PC-9 (cell line): ENCODE data around the gene SPIN1. TPM values are rescaled to one million over a fixed set of nuclear protein-coding genes. Genes with fewer than 3 reads are reported as not detected.

ENCODE experiments used
- BruUV-seq: library from RNA; stranded (reverse); fragments of 400-500 nt; replicated peaks from 2 replicates; lab custom pipeline; 2021; lab: Mats Ljungman, UMichigan
- CTCF ChIA-PET: fragments of 300-600 bp; sonication (Branson Sonifier 250); formaldehyde crosslinking; loops from one replicate; lab custom pipeline; 2022; ENCODE audit warnings: antibody characterized with exemption; lab: Charles Lee
- POLR2A ChIA-PET: fragments of 300-600 bp; sonication (Branson Sonifier 250); formaldehyde crosslinking; loops from one replicate; lab custom pipeline; 2022; ENCODE audit warnings: antibody characterized with exemption; ENCODE audit not compliant: unreplicated experiment; lab: Charles Lee
- DNase-seq, 2 experiments: peaks; one replicate each; pipeline versions ENCODE4 v3.0.0 to v3.0.0-alpha.2; 2015 to 2022; ENCODE audit warnings: mixed read lengths in 1 of 2
- H2AFZ ChIP-seq: fragments of 200-600 bp; sonication (generic); 2 replicates; pipeline ENCODE4 v1.8.1; 2017; ENCODE audit warnings: antibody characterized with exemption
- H3F3A ChIP-seq: fragments of 200-600 bp; sonication (generic); 2 replicates; pipeline ENCODE4 v1.8.1; 2017; ENCODE audit warnings: antibody characterized with exemption, mild to moderate bottlenecking, low read depth; ENCODE audit not compliant: insufficient read depth
- H3K27ac ChIP-seq: fragments of 200-600 bp; sonication (generic); 2 replicates; pipeline ENCODE4 v1.6.1; 2016; ENCODE audit warnings: mixed run types
- H3K27me3 ChIP-seq: fragments of 200-600 bp; sonication (generic); 2 replicates; pipeline ENCODE4 v1.6.1; 2016; ENCODE audit warnings: low read depth, mixed run types; ENCODE audit not compliant: insufficient read depth
- H3K36me3 ChIP-seq: fragments of 200-600 bp; sonication (generic); 2 replicates; pipeline ENCODE4 v1.6.1; 2016; ENCODE audit warnings: low read depth, mixed run types
- H3K4me1 ChIP-seq: fragments of 200-600 bp; sonication (generic); replicated peaks from 2 replicates; pipeline ENCODE4 v1.6.1; 2016; ENCODE audit warnings: mixed run types; ENCODE audit not compliant: insufficient read depth
- H3K4me2 ChIP-seq: fragments of 200-600 bp; sonication (generic); 2 replicates; pipeline ENCODE4 v1.6.1; 2017; ENCODE audit warnings: mixed run types
- H3K4me3 ChIP-seq: fragments of 200-600 bp; sonication (generic); 2 replicates; pipeline ENCODE4 v1.6.1; 2016; ENCODE audit warnings: mixed run types
- H3K79me2 ChIP-seq: fragments of 200-600 bp; sonication (generic); 2 replicates; pipeline ENCODE4 v1.6.1; 2017; ENCODE audit warnings: low read depth, mixed run types
- H3K9me2 ChIP-seq: fragments of 200-600 bp; sonication (generic); 2 replicates; pipeline ENCODE4 v1.8.1; 2017; ENCODE audit warnings: mild to moderate bottlenecking; ENCODE audit not compliant: insufficient read depth
- H3K9me3 ChIP-seq: fragments of 200-600 bp; sonication (generic); 2 replicates; pipeline ENCODE4 v1.8.1; 2016; ENCODE audit warnings: low read depth; ENCODE audit not compliant: insufficient read depth
- H4K20me1 ChIP-seq: fragments of 200-600 bp; sonication (generic); 2 replicates; pipeline ENCODE4 v1.8.1; 2017; ENCODE audit not compliant: insufficient read depth
- EZH2 ChIP-seq: fragments of 200-600 bp; sonication (generic); IDR thresholded peaks from 2 replicates; pipeline ENCODE4 v1.8.0; 2017; ENCODE audit warnings: antibody characterized with exemption, low read depth
- intact Hi-C: fragments of 100-400 bp; cut with micrococcal nuclease; formaldehyde crosslinking; loops from one replicate; pipeline ENCODE4 v1.10.0; 2022; ENCODE audit not compliant: unreplicated experiment
- total RNA-seq: library from RNA; stranded (reverse); gene quantifications from 2 replicates; pipeline ENCODE4 v1.2.3, GENCODE V29; 2021
- TF ChIP-seq, protein P1 (sequence below): fragments of 200-600 bp; sonication (generic); conservative IDR thresholded peaks from 2 replicates; pipeline ENCODE4 v1.6.1; 2017; ENCODE audit warnings: mixed run types, antibody characterized with exemption, mild to moderate bottlenecking, moderate library complexity

SPIN1 gene
- total RNA-seq, 1 experiment from 2014 or later: 102 TPM

DNA sequence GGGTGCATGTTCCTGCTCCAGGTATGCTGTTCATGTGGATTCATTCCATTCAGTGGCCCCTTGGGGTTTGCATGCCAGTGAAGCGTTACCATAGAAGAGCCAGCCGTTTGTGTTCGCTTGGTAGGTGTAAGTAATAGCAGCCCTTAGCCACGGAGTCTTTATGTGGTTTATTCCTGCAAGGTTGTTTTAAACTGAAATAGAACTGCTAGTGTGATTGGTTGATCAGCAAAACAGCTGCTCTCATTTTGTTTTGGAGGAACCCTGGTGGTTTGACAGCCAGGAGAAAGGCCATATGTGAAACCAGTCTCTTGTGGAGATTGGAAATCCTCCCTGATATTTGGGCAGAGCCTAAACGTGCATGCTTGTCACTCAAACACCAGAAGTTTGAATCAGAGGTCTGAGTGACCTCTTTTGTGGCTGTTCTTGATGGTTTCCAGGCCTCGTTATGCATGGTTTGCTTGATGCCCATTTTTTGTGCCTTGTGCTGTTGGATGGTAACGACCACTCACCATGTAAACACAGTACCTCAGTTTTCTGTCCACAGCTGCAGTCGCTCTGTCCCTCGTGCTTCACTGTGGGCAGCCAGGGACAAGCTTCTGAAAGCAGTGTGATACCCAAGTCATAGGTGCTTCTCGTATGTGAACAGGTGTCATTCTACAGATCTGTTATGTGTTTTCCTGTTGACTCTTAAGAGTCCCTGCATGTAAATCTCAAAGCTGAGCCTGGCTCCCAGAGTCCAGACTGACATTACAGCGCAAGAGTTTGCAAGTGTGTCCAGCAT is 88.4 kb downstream of the SPIN1 start:
- CTCF ChIA-PET: no interaction called here

DNA sequence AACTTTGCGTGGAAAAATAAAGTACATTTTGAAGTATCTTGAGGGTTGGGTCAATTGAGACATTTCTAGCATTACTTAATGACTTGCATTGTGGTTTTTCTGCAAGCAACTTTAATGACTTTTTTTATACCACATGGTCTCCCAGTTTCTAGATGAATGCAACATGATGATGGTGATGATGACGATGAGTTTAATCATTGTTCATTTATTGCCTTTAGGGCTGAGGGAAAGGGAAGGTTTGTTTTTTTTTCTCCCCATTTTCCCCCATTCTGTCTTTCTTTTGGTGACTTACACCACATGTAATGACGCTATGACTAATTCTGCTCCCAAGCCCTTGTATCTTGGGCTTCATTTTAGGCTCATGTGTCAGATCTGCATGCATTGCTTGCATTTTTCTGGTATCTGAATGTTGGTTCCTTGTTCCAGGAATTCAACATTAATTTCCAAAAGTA is 89.1 kb downstream of the SPIN1 start:
- no peak overlapping the region for H2AFZ ChIP-seq
- TF ChIP-seq, protein P1, sequence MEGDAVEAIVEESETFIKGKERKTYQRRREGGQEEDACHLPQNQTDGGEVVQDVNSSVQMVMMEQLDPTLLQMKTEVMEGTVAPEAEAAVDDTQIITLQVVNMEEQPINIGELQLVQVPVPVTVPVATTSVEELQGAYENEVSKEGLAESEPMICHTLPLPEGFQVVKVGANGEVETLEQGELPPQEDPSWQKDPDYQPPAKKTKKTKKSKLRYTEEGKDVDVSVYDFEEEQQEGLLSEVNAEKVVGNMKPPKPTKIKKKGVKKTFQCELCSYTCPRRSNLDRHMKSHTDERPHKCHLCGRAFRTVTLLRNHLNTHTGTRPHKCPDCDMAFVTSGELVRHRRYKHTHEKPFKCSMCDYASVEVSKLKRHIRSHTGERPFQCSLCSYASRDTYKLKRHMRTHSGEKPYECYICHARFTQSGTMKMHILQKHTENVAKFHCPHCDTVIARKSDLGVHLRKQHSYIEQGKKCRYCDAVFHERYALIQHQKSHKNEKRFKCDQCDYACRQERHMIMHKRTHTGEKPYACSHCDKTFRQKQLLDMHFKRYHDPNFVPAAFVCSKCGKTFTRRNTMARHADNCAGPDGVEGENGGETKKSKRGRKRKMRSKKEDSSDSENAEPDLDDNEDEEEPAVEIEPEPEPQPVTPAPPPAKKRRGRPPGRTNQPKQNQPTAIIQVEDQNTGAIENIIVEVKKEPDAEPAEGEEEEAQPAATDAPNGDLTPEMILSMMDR: no peak
- TF ChIP-seq EZH2: no peak
- peaks cover 4% of the 10 kb centered on the region; the same call in 1 of the 2 replicates for H3K36me3 ChIP-seq
- H3K4me3 ChIP-seq: no peak overlapping the region
- ChIA-PET CTCF (no interaction called here), POLR2A (no interaction called here)
- H3K4me1 ChIP-seq: peaks cover 19% of the 10 kb centered on the region
- H3K4me2 ChIP-seq: no peak overlapping the region
- H3K27me3 ChIP-seq: no peaks in the 10 kb centered on the region
- H3K79me2 ChIP-seq: no peaks in the 10 kb centered on the region
- peak in 1 of 2 experiments; percentile 65 for DNase-seq
- no TSS peak for BruUV-seq
- peaks cover 13% of the 10 kb centered on the region; the same call in 1 of the 2 replicates for H3F3A ChIP-seq
- H3K9me2 ChIP-seq: no peaks in the 10 kb centered on the region
- 0 out of 2 replicates have a peak overlapping the region, but pooled peaks have one; percentile 30 for H3K27ac ChIP-seq
- H3K9me3 ChIP-seq: no peaks in the 10 kb centered on the region
- H4K20me1 ChIP-seq: no peaks in the 10 kb centered on the region
- intact Hi-C loops: loop anchor here (2.0 to 5.0 kb wide), 2 partner anchors 57 to 305 kb away; partner anchors contain the start of gene NXNL2

More for the DNA sequence above, 88.4 kb downstream of the SPIN1 start:
- Histone ChIP-seq H3K9me3 (no peaks in the 10 kb centered on the region), H3K4me2 (no peak overlapping the region), H3K9me2 (no peaks in the 10 kb centered on the region), H3K4me3 (no peak overlapping the region), H3K79me2 (no peaks in the 10 kb centered on the region), H3F3A (peaks cover 13% of the 10 kb centered on the region; the same call in 1 of the 2 replicates), H3K4me1 (peaks cover 19% of the 10 kb centered on the region), H3K36me3 (peaks cover 4% of the 10 kb centered on the region; the same call in 1 of the 2 replicates), H2AFZ (no peak overlapping the region), H3K27ac (0 out of 2 replicates have a peak overlapping the region, but pooled peaks have one; percentile 30), H3K27me3 (no peaks in the 10 kb centered on the region), H4K20me1 (no peaks in the 10 kb centered on the region)
- no peak for DNase-seq
- no TSS peak for BruUV-seq
- POLR2A ChIA-PET: no interaction called here
- TF ChIP-seq, protein P1: no peak
- TF ChIP-seq EZH2: no peak
- intact Hi-C loops: loop anchor here (2.0 to 5.0 kb wide), 2 partner anchors 58 to 304 kb away; partner anchors contain the start of gene NXNL2

DNA sequence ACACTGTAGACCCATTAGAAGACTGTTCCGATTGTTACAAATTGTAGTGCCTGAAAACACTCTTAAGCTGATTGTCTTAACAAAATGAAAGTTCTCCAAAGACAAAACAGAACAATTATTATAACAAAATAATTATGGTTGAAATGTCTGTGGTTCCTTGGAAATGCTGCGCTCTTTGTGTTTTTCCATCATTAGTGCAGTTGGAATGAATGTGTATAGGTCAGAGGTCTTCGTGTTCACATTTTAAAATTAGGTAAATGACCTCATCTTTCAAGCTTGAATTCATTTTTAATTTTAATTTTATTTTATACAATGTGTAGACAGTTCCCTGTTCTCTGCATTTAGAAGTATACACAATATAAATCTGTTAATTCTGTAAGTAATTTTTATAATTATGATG is 90.0 kb downstream of the SPIN1 start:
- no TSS peak for BruUV-seq

More for the DNA sequence above, 90.0 kb downstream of the SPIN1 start:
- Histone ChIP-seq H3K36me3 (peaks cover 4% of the 10 kb centered on the region; the same call in 1 of the 2 replicates), H3F3A (peaks cover 13% of the 10 kb centered on the region; the same call in 1 of the 2 replicates), H3K27me3 (no peaks in the 10 kb centered on the region), H4K20me1 (no peaks in the 10 kb centered on the region), H3K4me3 (no peak overlapping the region), H2AFZ (no peak overlapping the region), H3K27ac (no peak overlapping the region), H3K4me2 (no peak overlapping the region), H3K9me2 (no peaks in the 10 kb centered on the region), H3K4me1 (peaks cover 19% of the 10 kb centered on the region), H3K9me3 (no peaks in the 10 kb centered on the region), H3K79me2 (no peaks in the 10 kb centered on the region)
- DNase-seq: no peak
- intact Hi-C loops: loop anchor here (5.0 kb wide), 1 partner anchor 306 kb away; no protein-coding TSS in a partner anchor
- TF ChIP-seq, protein P1: no peak
- no peak for TF ChIP-seq EZH2
- POLR2A ChIA-PET: no interaction called here
- CTCF ChIA-PET: no interaction called here
